Heart left ventricle (tissue), 16 donors: Measurements from ENCODE around the gene SHANK3. TPM values are rescaled to one million over a fixed set of nuclear protein-coding genes. Genes with fewer than 3 reads are reported as not detected.
A peak's percentile ranks its signal among the peaks of the same experiment; 100 is the strongest.

Experiments
- ATAC-seq, 4 donors: fragments of 200-7000 bp; cut with Tn5 transposase; one replicate each; pipeline ENCODE4 v1.9.1; 2020 to 2022; ENCODE audit warnings: moderate library complexity in 4 of 4, mild to moderate bottlenecking in 3 of 4, moderate number of reproducible peaks in 1 of 4
- DNase-seq, 5 donors: peaks; one replicate each; pipeline ENCODE4 v3.0.0-alpha.2; 2020
- H3K27ac ChIP-seq, 12 donors: fragments of 200-600 bp; sonication (generic) in 4 of 12; one replicate each; pipeline versions ENCODE4 v1.5.0 to v1.8.0; 2016 to 2022; ENCODE audit warnings: mild to moderate bottlenecking in 2 of 12
- H3K27me3 ChIP-seq, 9 donors: fragments of 200-600 bp; sonication (generic) in 2 of 9; one replicate each; pipeline versions ENCODE4 v1.5.1 to v1.8.0; 2016 to 2022; ENCODE audit warnings: mild to moderate bottlenecking in 3 of 9
- H3K36me3 ChIP-seq, 9 donors: fragments of 200-600 bp; sonication (generic) in 2 of 9; one replicate each; pipeline versions ENCODE4 v1.5.0 to v1.8.0; 2018 to 2022; ENCODE audit warnings: mild to moderate bottlenecking in 2 of 9
- H3K4me1 ChIP-seq, 12 donors: fragments of 200-600 bp; sonication (generic) in 4 of 12; one replicate each; pipeline versions ENCODE4 v1.5.0 to v1.8.0; 2016 to 2022; ENCODE audit warnings: mild to moderate bottlenecking in 3 of 12
- H3K4me3 ChIP-seq, 12 donors: fragments of 200-600 bp; sonication (generic) in 4 of 12; one replicate each; pipeline versions ENCODE4 v1.5.0 to v1.8.0; 2017 to 2022; ENCODE audit warnings: mild to moderate bottlenecking in 9 of 12, moderate library complexity in 4 of 12
- H3K9me3 ChIP-seq, 12 donors: fragments of 200-600 bp; sonication (generic) in 4 of 12; one replicate each; pipeline versions ENCODE4 v1.5.0 to v1.8.0; 2016 to 2022; ENCODE audit warnings: mild to moderate bottlenecking in 1 of 12
- POLR2A ChIP-seq, 2 donors: fragments of 450-650 bp; IDR thresholded peaks; one replicate each; pipeline ENCODE4 v1.6.1; 2017; ENCODE audit warnings: antibody characterized with exemption in 2 of 2, mild to moderate bottlenecking in 2 of 2, moderate library complexity in 2 of 2
- WGBS, 4 donors: extraction: QIAGEN DNeasy Blood & Tissue Kit in 2 of 4; methylation state at CpG; one replicate each; pipeline versions ENCODE4 v1.1.5 to v1.1.7; 2013 to 2018; 5-methylcytosine and 5-hydroxymethylcytosine counted together
- intact Hi-C, 10 donors: fragments of 100-400 bp; cut with DNase I; formaldehyde crosslinking; loops; one replicate each; pipeline versions ENCODE4 v1.11.1 to v1.14.2; 2022
- polyA plus RNA-seq, 2 donors: library from polyadenylated mRNA; stranded (reverse); fragments of 200-250 nt; gene quantifications; one replicate each; pipeline ENCODE4 v1.2.3, GENCODE V29; 2013
- total RNA-seq, 9 donors: library from RNA; depleted of rRNA in 2 of 9; stranded (reverse); fragments of >200 nt in 2 of 9; fragmentation: NEBNext Ultra II Directional in 3 of 9; extraction: Animal tissue kit (Norgen Biotek cat#: 25700) in 3 of 9; gene quantifications; one replicate each; pipeline versions ENCODE4 v1.1.0 to v1.2.4, GENCODE V29; 2016 to 2023
- TF ChIP-seq, protein P1 (sequence below), 12 donors: fragments of 200-600 bp; sonication (generic) in 4 of 12; IDR thresholded peaks; one replicate each; pipeline versions ENCODE4 v1.5.0 to v1.8.0; 2018 to 2022; ENCODE audit warnings: antibody characterized with exemption in 12 of 12, mild to moderate bottlenecking in 5 of 12
- donor health status: ischemic (EF 13 %, LVEDD 7.1; RV severe dilation, severe dysfunction).
- donor health status: healthy with polysubstance abuse.
- donor health status: DM: no; HTN: yes; CAD: no.
- donor health status: DM: no; HTN: no; CAD: no.
- donor health status: ischemic (EF 25% LVEDD 6.9; RV normal size, moderate dysfunction).
- donor health status: ischemic (EF 25% LVEDD 5.7; RV mildly dilated, moderate dysfunction).
- donor health status: healthy.
- donor health status: DM: yes; HTN: yes; CAD: no.
- donor health status: ischemic (EF 35%, LVEDD 5.7; RV mildly dilated, moderate dysfunction).
- donor health status: nonischemic (EF 11% LVEDD 7.7; RV severe dilation, severe dysfunction).
- donor health status: DM: yes; HTN: yes; CAD: no.
- donor health status: PGD.
- donor health status: ischemic (EF 29% LVEDD 5.4; RV normal size, mild dysfunction).
- donor health status: nonischemic (EF 23%, LVEDD 6.1; RV moderate dilation, normal function).

Gene SHANK3
- total and polyA plus RNA-seq, 11 donors, result 11.3 to 36.0 (median 21.9) TPM

DNA sequence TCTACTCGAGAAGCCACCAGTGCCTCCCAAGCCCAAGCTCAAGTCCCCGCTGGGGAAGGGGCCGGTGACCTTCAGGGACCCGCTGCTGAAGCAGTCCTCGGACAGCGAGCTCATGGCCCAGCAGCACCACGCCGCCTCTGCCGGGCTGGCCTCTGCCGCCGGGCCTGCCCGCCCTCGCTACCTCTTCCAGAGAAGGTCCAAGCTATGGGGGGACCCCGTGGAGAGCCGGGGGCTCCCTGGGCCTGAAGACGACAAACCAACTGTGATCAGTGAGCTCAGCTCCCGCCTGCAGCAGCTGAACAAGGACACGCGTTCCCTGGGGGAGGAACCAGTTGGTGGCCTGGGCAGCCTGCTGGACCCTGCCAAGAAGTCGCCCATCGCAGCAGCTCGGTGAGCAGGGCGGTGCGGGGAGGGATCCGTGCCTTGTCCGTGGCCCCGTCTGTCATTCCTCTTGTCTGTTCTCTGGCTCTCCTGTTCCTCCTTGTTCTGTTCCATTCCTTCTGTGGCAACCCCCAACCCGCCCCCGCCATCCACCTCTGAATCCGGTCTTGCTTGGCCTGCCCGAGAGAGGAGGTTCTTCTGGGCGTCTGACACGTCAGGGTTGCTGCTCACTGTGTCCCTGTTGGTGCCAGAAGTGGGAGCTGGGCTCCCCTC lies 49.6 kb downstream of the SHANK3 start:
- 88 to 92% (median 90%) methylated on average over 26 to 33 of the region's 33 CpGs for WGBS, 4 donors
- TF ChIP-seq, protein P1, sequence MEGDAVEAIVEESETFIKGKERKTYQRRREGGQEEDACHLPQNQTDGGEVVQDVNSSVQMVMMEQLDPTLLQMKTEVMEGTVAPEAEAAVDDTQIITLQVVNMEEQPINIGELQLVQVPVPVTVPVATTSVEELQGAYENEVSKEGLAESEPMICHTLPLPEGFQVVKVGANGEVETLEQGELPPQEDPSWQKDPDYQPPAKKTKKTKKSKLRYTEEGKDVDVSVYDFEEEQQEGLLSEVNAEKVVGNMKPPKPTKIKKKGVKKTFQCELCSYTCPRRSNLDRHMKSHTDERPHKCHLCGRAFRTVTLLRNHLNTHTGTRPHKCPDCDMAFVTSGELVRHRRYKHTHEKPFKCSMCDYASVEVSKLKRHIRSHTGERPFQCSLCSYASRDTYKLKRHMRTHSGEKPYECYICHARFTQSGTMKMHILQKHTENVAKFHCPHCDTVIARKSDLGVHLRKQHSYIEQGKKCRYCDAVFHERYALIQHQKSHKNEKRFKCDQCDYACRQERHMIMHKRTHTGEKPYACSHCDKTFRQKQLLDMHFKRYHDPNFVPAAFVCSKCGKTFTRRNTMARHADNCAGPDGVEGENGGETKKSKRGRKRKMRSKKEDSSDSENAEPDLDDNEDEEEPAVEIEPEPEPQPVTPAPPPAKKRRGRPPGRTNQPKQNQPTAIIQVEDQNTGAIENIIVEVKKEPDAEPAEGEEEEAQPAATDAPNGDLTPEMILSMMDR (IDR thresholded peaks at IDR 0.05), result no peak
- no peak for TF ChIP-seq POLR2A (IDR thresholded peaks at IDR 0.05)
- peaks cover 0 to 75% (median 12%) of the 10 kb centered on the region in 9 donors for H3K36me3 ChIP-seq
- peaks cover 0 to 62% (median 23%) of the 10 kb centered on the region in 12 donors for H3K4me1 ChIP-seq
- DNase-seq (peak in 1 of 5 donors; percentile 55), ATAC-seq (no peak)
- intact Hi-C loops, result no loop called here
- peaks cover 0 to 25% (median 6%) of the 10 kb centered on the region in 9 donors for H3K27me3 ChIP-seq
- no peak overlapping the region for H3K27ac ChIP-seq
- no peak overlapping the region for H3K4me3 ChIP-seq
- H3K9me3 ChIP-seq, result no peaks in the 10 kb centered on the region

Other genes starting within 250 kb of the SHANK3 start
- gene SBF1, start 197.8 kb upstream of the SHANK3 start, total RNA-seq, result 10 to 100 TPM; 44.9 to 91.8 (median 63.2) TPM
- 10 to 100 TPM; 38.2 to 63.8 TPM for gene SBF1, start 197.8 kb upstream of the SHANK3 start, polyA plus RNA-seq
- under 1 TPM in 3 of 9 donors, not detected in 6; 0.04 to 0.67 (median 0.19) TPM for gene ADM2, start 191.3 kb upstream of the SHANK3 start, total RNA-seq
- under 1 TPM in 1 of 2 donors, not detected in 1; 0.22 TPM for gene ADM2, start 191.3 kb upstream of the SHANK3 start, polyA plus RNA-seq
- not detected for gene MIOX, start 186.0 kb upstream of the SHANK3 start, total RNA-seq
- not detected for gene MIOX, start 186.0 kb upstream of the SHANK3 start, polyA plus RNA-seq
- 10 to 100 TPM; 20.9 to 46.5 (median 32.1) TPM for gene LMF2, start 165.1 kb upstream of the SHANK3 start, total RNA-seq
- 10 to 100 TPM; 22.6 to 34.8 TPM for gene LMF2, start 165.1 kb upstream of the SHANK3 start, polyA plus RNA-seq
- gene NCAPH2, start 164.6 kb upstream of the SHANK3 start, total RNA-seq, result 10 to 100 TPM; 24.7 to 34.5 (median 27.9) TPM
- 10 to 100 TPM; 33.9 to 43.3 TPM for gene NCAPH2, start 164.6 kb upstream of the SHANK3 start, polyA plus RNA-seq
- 1 to 10 TPM in 2 of 9 donors, under 1 TPM in 2, not detected in 5; 0.67 to 2.6 (median 0.94) TPM for gene SCO2, start 147.2 kb upstream of the SHANK3 start, total RNA-seq
- gene SCO2, start 147.2 kb upstream of the SHANK3 start, polyA plus RNA-seq, result 1 to 10 TPM in 1 of 2 donors, not detected in 1; 2.0 TPM
- gene TYMP, start 142.8 kb upstream of the SHANK3 start, total RNA-seq, result 100 to 1,000 TPM in 1 of 9 donors, 10 to 100 TPM in 6, 1 to 10 TPM in 2; 8.3 to 198 (median 21.7) TPM
- gene TYMP, start 142.8 kb upstream of the SHANK3 start, polyA plus RNA-seq, result 10 to 100 TPM; 11.8 to 45.1 TPM
- gene KLHDC7B, start 126.9 kb upstream of the SHANK3 start, total RNA-seq, result 1 to 10 TPM in 1 of 9 donors, under 1 TPM in 3, not detected in 5; 0.08 to 1.3 (median 0.14) TPM
- under 1 TPM in 1 of 2 donors, not detected in 1; 0.08 TPM for gene KLHDC7B, start 126.9 kb upstream of the SHANK3 start, polyA plus RNA-seq
- gene SYCE3, start 109.9 kb upstream of the SHANK3 start, total RNA-seq, result not detected
- gene SYCE3, start 109.9 kb upstream of the SHANK3 start, polyA plus RNA-seq, result not detected
- gene CPT1B, start 94.4 kb upstream of the SHANK3 start, total RNA-seq, result 100 to 1,000 TPM; 115 to 467 (median 306) TPM
- 100 to 1,000 TPM in 1 of 2 donors, 10 to 100 TPM in 1; 51.4 to 267 TPM for gene CPT1B, start 94.4 kb upstream of the SHANK3 start, polyA plus RNA-seq
- gene CHKB, start 90.0 kb upstream of the SHANK3 start, total RNA-seq, result 10 to 100 TPM; 23.3 to 54.6 (median 35.6) TPM
- 10 to 100 TPM; 16.7 to 77.1 TPM for gene CHKB, start 90.0 kb upstream of the SHANK3 start, polyA plus RNA-seq
- gene MAPK8IP2, start 72.0 kb upstream of the SHANK3 start, total RNA-seq, result under 1 TPM; 0.09 to 0.79 (median 0.25) TPM
- gene MAPK8IP2, start 72.0 kb upstream of the SHANK3 start, polyA plus RNA-seq, result under 1 TPM; 0.23 to 0.35 TPM
- 10 to 100 TPM; 19.1 to 40.5 (median 27.2) TPM for gene ARSA, start 44.7 kb upstream of the SHANK3 start, total RNA-seq
- 10 to 100 TPM; 16.7 to 25.0 TPM for gene ARSA, start 44.7 kb upstream of the SHANK3 start, polyA plus RNA-seq
- 1 to 10 TPM in 2 of 9 donors, under 1 TPM in 5, not detected in 2; 0.35 to 1.2 (median 0.50) TPM for gene ACR, start 65.4 kb downstream of the SHANK3 start, total RNA-seq
- gene ACR, start 65.4 kb downstream of the SHANK3 start, polyA plus RNA-seq, result under 1 TPM; 0.12 to 0.53 TPM
- 10 to 100 TPM in 1 of 9 donors, 1 to 10 TPM in 8; 3.8 to 12.7 (median 6.4) TPM for gene RABL2B, start 110.8 kb downstream of the SHANK3 start, total RNA-seq
- gene RABL2B, start 110.8 kb downstream of the SHANK3 start, polyA plus RNA-seq, result 1 to 10 TPM; 6.7 to 9.1 TPM